Suprapubic skin (tissue), 4 donors: ENCODE results near the gene SWAP70.

Source experiments
- CTCF ChIP-seq, 2 donors: fragments of 200-600 bp in 1 of 2; fragments of 450-650 bp in 1 of 2; sonication (generic) in 1 of 2; IDR thresholded peaks; one replicate each; pipeline ENCODE4 v1.5.1; 2016 to 2019; ENCODE audit warnings: antibody characterized with exemption in 2 of 2, mild to moderate bottlenecking in 1 of 2, moderate library complexity in 1 of 2
- EP300 ChIP-seq: sonication (generic); formaldehyde crosslinking; IDR thresholded peaks from one replicate; pipeline ENCODE4 v1.6.1; 2017; ENCODE audit warnings: antibody characterized with exemption
- POLR2A ChIP-seq, 2 donors: fragments of 450-650 bp; IDR thresholded peaks; one replicate each; pipeline ENCODE4 v1.6.1; 2017; ENCODE audit warnings: antibody characterized with exemption in 2 of 2, mild to moderate bottlenecking in 2 of 2, moderate library complexity in 2 of 2
- POLR2AphosphoS5 ChIP-seq, 3 donors: sonication (generic); formaldehyde crosslinking; IDR thresholded peaks; one replicate each; pipeline ENCODE4 v1.6.1; 2017; ENCODE audit warnings: antibody characterized with exemption in 3 of 3

- TF ChIP-seq CTCF (IDR thresholded peaks at IDR 0.05) = no peak
- TF ChIP-seq POLR2A (IDR thresholded peaks at IDR 0.05) = no peak
- TF ChIP-seq POLR2AphosphoS5 (IDR thresholded peaks at IDR 0.05) = no peak
- TF ChIP-seq EP300 = no peak
Measured at GRCh38 chr11:9753021-9753420, 89.1 kb downstream of the SWAP70 start.
